IMR-90 (cell line): ENCODE data around the gene GJC1. TPM values are rescaled to one million over a fixed set of nuclear protein-coding genes. Genes with fewer than 3 reads are reported as not detected.

Experiments
- ATAC-seq: fragments of 200-7000 bp; cut with Tn5 transposase; 2 replicates; pipeline ENCODE4 v1.9.1; 2020; ENCODE audit warnings: low read depth, mild to moderate bottlenecking, moderate library complexity
- BruUV-seq: library from RNA; stranded (reverse); fragments of 400-500 nt; replicated peaks from 2 replicates; lab custom pipeline; 2021; lab: Mats Ljungman, UMichigan
- CTCF ChIA-PET: fragments of 300-600 bp; formaldehyde crosslinking; extraction: SDS; loops from one replicate; lab custom pipeline; 2021; ENCODE audit warnings: antibody characterized with exemption; lab: Yijun Ruan, JAX
- POLR2A ChIA-PET: fragments of 300-600 bp; sonication (Branson Sonifier 250); formaldehyde crosslinking; loops from one replicate; lab custom pipeline; 2022; ENCODE audit warnings: antibody characterized with exemption; ENCODE audit not compliant: unreplicated experiment; lab: Charles Lee
- DNase-seq: peaks from one replicate; pipeline ENCODE4 v3.0.0; 2013
- H2AFZ ChIP-seq: replicated peaks from 2 replicates; pipeline ENCODE3; 2013; ENCODE audit warnings: low read length, mild to moderate bottlenecking; ENCODE audit not compliant: poor library complexity
- H2AK5ac ChIP-seq: 2 replicates; pipeline ENCODE4 v1.6.1; 2013; ENCODE audit warnings: low read depth, low read length, inconsistent platforms
- H2AK9ac ChIP-seq: replicated peaks from 2 replicates; pipeline ENCODE3; 2013; ENCODE audit warnings: mild to moderate bottlenecking, low read depth, low read length, moderate library complexity; ENCODE audit not compliant: poor library complexity
- H2BK120ac ChIP-seq: 2 replicates; pipeline ENCODE4 v1.6.1; 2013; ENCODE audit warnings: low read depth, low read length, inconsistent platforms
- H2BK15ac ChIP-seq: 3 replicates; pipeline ENCODE4 v1.6.1; 2013; ENCODE audit warnings: low read depth, low read length, inconsistent platforms
- H2BK20ac ChIP-seq: 2 replicates; pipeline ENCODE4 v1.6.1; 2013; ENCODE audit warnings: low read depth, mild to moderate bottlenecking, inconsistent platforms, low read length, moderate library complexity
- H2BK5ac ChIP-seq: 2 replicates; pipeline ENCODE4 v1.6.1; 2013; ENCODE audit warnings: mild to moderate bottlenecking, low read depth, low read length, inconsistent platforms; ENCODE audit not compliant: poor library complexity, severe bottlenecking
- H3K14ac ChIP-seq: replicated peaks from 2 replicates; pipeline ENCODE4 v1.6.1; 2013; ENCODE audit warnings: low read depth, low read length, inconsistent platforms
- H3K18ac ChIP-seq: 2 replicates; pipeline ENCODE4 v1.6.1; 2013; ENCODE audit warnings: low read depth, low read length, control low read depth
- H3K23ac ChIP-seq: 2 replicates; pipeline ENCODE4 v1.6.1; 2013; ENCODE audit warnings: low read depth, low read length, inconsistent platforms
- H3K27ac ChIP-seq: 2 replicates; pipeline ENCODE4 v1.5.1; 2013; ENCODE audit warnings: mild to moderate bottlenecking, control low read depth, low read length; ENCODE audit not compliant: insufficient read depth
- H3K27me3 ChIP-seq: 2 replicates; pipeline ENCODE4 v1.6.1; 2013; ENCODE audit warnings: low read length; ENCODE audit not compliant: control insufficient read depth, insufficient read depth
- H3K36me3 ChIP-seq: 2 replicates; pipeline ENCODE4 v1.6.1; 2013; ENCODE audit warnings: low read length, mixed read lengths; ENCODE audit not compliant: control insufficient read depth, insufficient read depth
- H3K4ac ChIP-seq: 2 replicates; pipeline ENCODE4 v1.6.1; 2013; ENCODE audit warnings: low read depth, low read length, inconsistent platforms
- H3K4me1 ChIP-seq: 2 replicates; pipeline ENCODE4 v1.6.1; 2013; ENCODE audit warnings: low read length, mixed read lengths; ENCODE audit not compliant: control insufficient read depth, insufficient read depth
- H3K4me2 ChIP-seq: 2 replicates; pipeline ENCODE4 v1.6.1; 2013; ENCODE audit warnings: low read depth, mild to moderate bottlenecking, control low read depth, low read length, moderate library complexity
- H3K4me3 ChIP-seq: 2 replicates; pipeline ENCODE4 v1.5.1; 2013; ENCODE audit warnings: low read depth, mild to moderate bottlenecking, control low read depth, low read length, moderate library complexity; ENCODE audit not compliant: insufficient read depth
- H3K56ac ChIP-seq: 2 replicates; pipeline ENCODE4 v1.6.1; 2013; ENCODE audit warnings: low read length, inconsistent platforms; ENCODE audit not compliant: insufficient read depth; ENCODE audit errors: extremely low read depth
- H3K79me1 ChIP-seq, 2 experiments: 2 replicates each; pipeline ENCODE4 v1.6.1; 2013; ENCODE audit warnings: low read length in 2 of 2, inconsistent platforms in 1 of 2, low read depth in 1 of 2
- H3K9ac ChIP-seq: 2 replicates; pipeline ENCODE4 v1.6.1; 2013; ENCODE audit warnings: low read depth, low read length, control low read depth
- H3K9me1 ChIP-seq: 2 replicates; pipeline ENCODE4 v1.6.1; 2013; ENCODE audit warnings: low read length, inconsistent platforms; ENCODE audit not compliant: insufficient read depth
- H3K9me3 ChIP-seq: 2 replicates; pipeline ENCODE4 v1.6.1; 2013; ENCODE audit warnings: low read length; ENCODE audit not compliant: control insufficient read depth, insufficient read depth
- H4K20me1 ChIP-seq: 2 replicates; pipeline ENCODE4 v1.6.1; 2013; ENCODE audit warnings: low read length, inconsistent platforms; ENCODE audit not compliant: insufficient read depth
- H4K5ac ChIP-seq: 2 replicates; pipeline ENCODE4 v1.6.1; 2013; ENCODE audit warnings: mild to moderate bottlenecking, low read depth, low read length, control low read depth
- H4K8ac ChIP-seq, 2 experiments: 2 replicates each; pipeline ENCODE4 v1.6.1; 2013; ENCODE audit warnings: low read depth in 2 of 2, low read length in 2 of 2, control low read depth in 1 of 2, inconsistent platforms in 1 of 2
- H4K91ac ChIP-seq: 2 replicates; pipeline ENCODE4 v1.6.1; 2013; ENCODE audit warnings: low read depth, low read length, inconsistent platforms; ENCODE audit not compliant: insufficient read depth
- BHLHE40 ChIP-seq: fragments of 150-350 bp; IDR thresholded peaks from 2 replicates; pipeline ENCODE4 v1.6.1; 2016; ENCODE audit warnings: mild to moderate bottlenecking, low read depth, low read length
- CEBPB ChIP-seq: IDR thresholded peaks from 2 replicates; pipeline ENCODE4 v1.6.1; 2012; ENCODE audit warnings: low read depth, low read length, improper control_type of control experiment
- CHD1 ChIP-seq: IDR thresholded peaks from 2 replicates; pipeline ENCODE4 v1.6.1; 2012; ENCODE audit warnings: low read depth, low read length, improper control_type of control experiment
- CTCF ChIP-seq: conservative IDR thresholded peaks from 2 replicates; pipeline ENCODE4 v1.5.1; 2012; ENCODE audit warnings: mild to moderate bottlenecking, low read depth, low read length, improper control_type of control experiment
- FOS ChIP-seq: fragments of 150-350 bp; IDR thresholded peaks from 2 replicates; pipeline ENCODE4 v1.6.1; 2016; ENCODE audit warnings: low read depth, low read length
- MAFK ChIP-seq: IDR thresholded peaks from 2 replicates; pipeline ENCODE4 v1.6.1; 2012; ENCODE audit warnings: low read depth, low read length, improper control_type of control experiment
- MAZ ChIP-seq: IDR thresholded peaks from 2 replicates; pipeline ENCODE4 v1.6.1; 2012; ENCODE audit warnings: low read depth, mild to moderate bottlenecking, low read length, improper control_type of control experiment, moderate library complexity, borderline replicate concordance
- MXI1 ChIP-seq: IDR thresholded peaks from 2 replicates; pipeline ENCODE4 v1.6.1; 2012; ENCODE audit warnings: low read depth, mild to moderate bottlenecking, low read length, moderate library complexity, borderline replicate concordance
- NFE2L2 ChIP-seq: fragments of 150-350 bp; IDR thresholded peaks from 2 replicates; pipeline ENCODE4 v1.6.1; 2016; ENCODE audit warnings: low read depth, mild to moderate bottlenecking, low read length
- RAD21 ChIP-seq: IDR thresholded peaks from 2 replicates; pipeline ENCODE4 v1.6.1; 2012; ENCODE audit warnings: low read length, improper control_type of control experiment
- RCOR1 ChIP-seq: IDR thresholded peaks from 2 replicates; pipeline ENCODE4 v1.6.1; 2012; ENCODE audit warnings: mild to moderate bottlenecking, low read length, improper control_type of control experiment; ENCODE audit not compliant: insufficient replicate concordance
- RFX5 ChIP-seq: IDR thresholded peaks from 2 replicates; pipeline ENCODE4 v1.8.0; 2012; ENCODE audit warnings: low read depth, mild to moderate bottlenecking, low read length, moderate library complexity
- SMC3 ChIP-seq: fragments of 150-350 bp; IDR thresholded peaks from 2 replicates; pipeline ENCODE4 v1.6.1; 2016; ENCODE audit warnings: low read depth, mild to moderate bottlenecking, antibody characterized with exemption, low read length, moderate library complexity
- WGBS, 2 experiments: methylation state at CpG; one replicate each; pipeline versions ENCODE4 v1.1.5 to v1.1.7; 2013; ENCODE audit warnings: missing lambda C conversion rate in 2 of 2; ENCODE audit not compliant: insufficient read length in 1 of 2; ENCODE audit errors: extremely low coverage in 2 of 2; 5-methylcytosine and 5-hydroxymethylcytosine counted together
- dilution Hi-C: fragments of 300-500 bp; cut with HindIII; formaldehyde crosslinking; loops from one replicate; pipeline ENCODE4 v1.14.3; 2018; ENCODE audit warnings: low sequenced_read_pairs; ENCODE audit not compliant: unreplicated experiment
- in situ Hi-C: fragments of 300-500 bp; cut with MboI; formaldehyde crosslinking; loops from 3 replicates; pipeline ENCODE4 v1.14.3; 2019; ENCODE audit warnings: low sequenced_read_pairs, inconsistent platforms, mixed read lengths
- intact Hi-C: fragments of 100-400 bp; cut with micrococcal nuclease; formaldehyde crosslinking; loops from 2 replicates; pipeline ENCODE4 v1.10.0; 2022
- polyA plus RNA-seq, 3 experiments: library from polyadenylated mRNA; depleted of rRNA; stranded (reverse); fragments of >200 nt; gene quantifications; 2 replicates each; pipeline ENCODE4 v1.2.3, GENCODE V29; 2012; ENCODE audit warnings: low replicate concordance in 1 of 3
- total RNA-seq: library from RNA; depleted of rRNA; stranded (reverse); fragments of >200 nt; gene quantifications from 2 replicates; pipeline ENCODE4 v1.2.3, GENCODE V29; 2012

The GJC1 gene
- total and polyA plus RNA-seq, 2 of the 4 experiments (the other 2 are of a cell fraction), result 23.9 to 69.7 TPM

- WGBS, 2 experiments, result 91% methylated on average over 8 of the region's 20 CpGs; no CpG with 5 or more reads in 1 of the 2 experiments
- in situ Hi-C loops (no loop called here), dilution Hi-C loops (no loop called here)
Observed at GRCh38 chr17:44777394-44778348, 52.4 kb downstream of the GJC1 start.

More at GRCh38 chr17:44777394-44778348, 52.4 kb downstream of the GJC1 start:
- no peak overlapping the region for H2BK5ac ChIP-seq
- peaks cover 3% of the 10 kb centered on the region; the same call in 1 of the 2 replicates for H3K4me1 ChIP-seq
- no peak overlapping the region for H2BK15ac ChIP-seq
- no peak overlapping the region for H3K4me2 ChIP-seq
- peak overlapping the region; percentile 76 for H2AK9ac ChIP-seq
- no peak overlapping the region for H2AFZ ChIP-seq
- no peak overlapping the region for H4K91ac ChIP-seq
- no peak overlapping the region for H3K14ac ChIP-seq
- H3K9me3 ChIP-seq, result no peaks in the 10 kb centered on the region
- DNase-seq (no peak), ATAC-seq (no peak)
- H3K18ac ChIP-seq, result no peak overlapping the region
- peak overlapping the region; percentile 18; the same call in 1 of the 2 replicates for H2AK5ac ChIP-seq
- H4K8ac ChIP-seq, result no peak overlapping the region
- H3K4me3 ChIP-seq, result no peak overlapping the region
- no peak overlapping the region for H3K56ac ChIP-seq
- no peak overlapping the region for H3K4ac ChIP-seq
- no TSS peak for BruUV-seq
- intact Hi-C loops, result loop anchor here (2.0 kb wide), 1 partner anchor 355 kb away; the partner anchor contains the start of gene PLCD3
- H3K9ac ChIP-seq, result no peak overlapping the region
- no peak overlapping the region for H2BK20ac ChIP-seq
- TF ChIP-seq NFE2L2, result no peak
- TF ChIP-seq CEBPB, result no peak
- no peak for TF ChIP-seq RAD21
- no peak for TF ChIP-seq BHLHE40
- no peak for TF ChIP-seq CHD1
- TF ChIP-seq MXI1, result no peak
- TF ChIP-seq FOS, result no peak
- no peak for TF ChIP-seq MAZ
- TF ChIP-seq SMC3, result no peak
- no peak for TF ChIP-seq CTCF
- no peak for TF ChIP-seq RFX5
- TF ChIP-seq MAFK, result no peak
- TF ChIP-seq RCOR1, result no peak
- no peaks in the 10 kb centered on the region for H3K79me1 ChIP-seq
- H4K20me1 ChIP-seq, result no peaks in the 10 kb centered on the region; the same call in 1 of the 2 replicates
- no peak overlapping the region for H2BK120ac ChIP-seq
- no peak overlapping the region for H4K5ac ChIP-seq
- H3K36me3 ChIP-seq, result no peaks in the 10 kb centered on the region
- no peaks in the 10 kb centered on the region for H3K9me1 ChIP-seq
- H3K27me3 ChIP-seq, result peaks cover 8% of the 10 kb centered on the region
- ChIA-PET POLR2A (no interaction called here), CTCF (interaction anchor here (0.8 to 3.2 kb wide), 4 partner anchors 85 to 101 kb away, joined by 4 to 25 read pairs (median 11); no protein-coding TSS in a partner anchor)
- H3K27ac ChIP-seq, result no peak overlapping the region
- H3K23ac ChIP-seq, result no peak overlapping the region
